HepG2 (cell line): ENCODE data around the gene CCNF. TPM values are rescaled to one million over a fixed set of nuclear protein-coding genes. Genes with fewer than 3 reads are reported as not detected.

Source experiments
- AGO1 ChIP-seq: fragments of 200-400 bp; formaldehyde crosslinking; IDR thresholded peaks from 2 replicates; pipeline ENCODE4 v1.6.1; 2017; ENCODE audit warnings: mild to moderate bottlenecking, low read depth, low read length, moderate library complexity; ENCODE audit not compliant: poor library complexity, severe bottlenecking
- AGO2 ChIP-seq: fragments of 200-400 bp; formaldehyde crosslinking; optimal IDR thresholded peaks from 2 replicates; pipeline ENCODE3; 2017; ENCODE audit warnings: mild to moderate bottlenecking, low read depth, low read length, moderate library complexity
- ARNTL ChIP-seq: sonication (generic); formaldehyde crosslinking; IDR thresholded peaks from 2 replicates; pipeline ENCODE4 v1.4.0; 2020; ENCODE audit warnings: mild to moderate bottlenecking, missing genetic modification reagents
- CREB1 ChIP-seq, 2 experiments: fragments of 450-650 bp in 1 of 2; IDR thresholded peaks; 2 replicates each; pipeline ENCODE4 v1.6.1; 2016 to 2017; ENCODE audit warnings: control low read depth in 1 of 2, mild to moderate bottlenecking in 1 of 2, missing compliant biosample characterization in 1 of 2, missing genetic modification characterization in 1 of 2
- NR2C2 ChIP-seq: sonication (generic); formaldehyde crosslinking; IDR thresholded peaks from 2 replicates; pipeline ENCODE4 v1.4.0; 2020; ENCODE audit warnings: missing genetic modification reagents, mild to moderate bottlenecking, moderate library complexity, borderline replicate concordance
- NRL ChIP-seq: sonication (generic); formaldehyde crosslinking; IDR thresholded peaks from 2 replicates; pipeline ENCODE4 v1.5.0; 2020; ENCODE audit warnings: missing genetic modification reagents, mild to moderate bottlenecking, moderate library complexity, borderline replicate concordance
- ONECUT2 ChIP-seq: sonication (generic); formaldehyde crosslinking; IDR thresholded peaks from 2 replicates; pipeline ENCODE4 v1.4.0; 2020; ENCODE audit warnings: missing genetic modification reagents
- PCBP1 ChIP-seq: fragments of 200-400 bp; formaldehyde crosslinking; IDR thresholded peaks from 2 replicates; pipeline ENCODE4 v1.6.1; 2017; ENCODE audit warnings: mild to moderate bottlenecking, low read depth, low read length, borderline replicate concordance
- SP140L ChIP-seq: sonication (generic); formaldehyde crosslinking; IDR thresholded peaks from 2 replicates; pipeline ENCODE4 v1.4.0; 2020; ENCODE audit warnings: missing genetic modification reagents, borderline replicate concordance
- ZNF44 ChIP-seq: sonication (generic); formaldehyde crosslinking; IDR thresholded peaks from 2 replicates; pipeline ENCODE4 v1.5.1; 2020; ENCODE audit warnings: mild to moderate bottlenecking, missing genetic modification reagents
- ZNF660 ChIP-seq: sonication (generic); formaldehyde crosslinking; IDR thresholded peaks from 2 replicates; pipeline ENCODE4 v1.5.1; 2020; ENCODE audit warnings: mild to moderate bottlenecking, low read depth, missing genetic modification reagents, borderline replicate concordance
- ZNF746 ChIP-seq: sonication (generic); formaldehyde crosslinking; IDR thresholded peaks from 2 replicates; pipeline ENCODE4 v1.8.0; 2022; ENCODE audit warnings: mild to moderate bottlenecking, missing genetic modification reagents
- ZNF790 ChIP-seq: sonication (generic); formaldehyde crosslinking; IDR thresholded peaks from 2 replicates; pipeline ENCODE4 v1.8.0; 2022; ENCODE audit warnings: missing genetic modification reagents, mild to moderate bottlenecking, borderline replicate concordance
- polyA plus RNA-seq, 8 experiments: library from polyadenylated mRNA; depleted of rRNA in 3 of 8; stranded (reverse) in 7 of 8; unstranded in 1 of 8; fragments of >200 nt; fragmentation: Illumina TruSeq in 4 of 8; extraction: Trizol in 4 of 8; gene quantifications; 2 replicates each; pipeline versions ENCODE4 v1.2.1 to v1.2.3, GENCODE V29; 2011 to 2016; ENCODE audit warnings: low read depth in 4 of 8, missing spikeins in 1 of 8, mixed read lengths in 1 of 8; ENCODE audit not compliant: insufficient read depth in 1 of 8
- total RNA-seq, 5 experiments: library from RNA; depleted of rRNA; stranded (reverse); fragments of >200 nt; fragmentation: Illumina TruSeq; extraction: Trizol; gene quantifications; 2 replicates each; pipeline ENCODE4 v1.2.3, GENCODE V29; 2016; ENCODE audit warnings: low read depth in 1 of 5
- TF ChIP-seq, protein P1 (sequence below): sonication (generic); formaldehyde crosslinking; IDR thresholded peaks from 2 replicates; pipeline ENCODE4 v1.4.0; 2020; ENCODE audit warnings: missing genetic modification reagents, borderline replicate concordance
- TF ChIP-seq, protein P2 (sequence below): sonication (generic); formaldehyde crosslinking; conservative IDR thresholded peaks from 2 replicates; pipeline ENCODE4 v1.8.0; 2022; ENCODE audit warnings: low read depth, missing genetic modification reagents
- TF ChIP-seq, protein P3 (sequence below): sonication (generic); formaldehyde crosslinking; IDR thresholded peaks from 2 replicates; pipeline ENCODE4 v1.4.0; 2020; ENCODE audit warnings: missing genetic modification reagents, borderline replicate concordance
- TF ChIP-seq, protein P4 (sequence below): sonication (generic); formaldehyde crosslinking; IDR thresholded peaks from 2 replicates; pipeline ENCODE4 v1.4.0; 2020; ENCODE audit warnings: missing genetic modification reagents, borderline replicate concordance
- TF ChIP-seq, protein P5 (sequence below): sonication (generic); formaldehyde crosslinking; IDR thresholded peaks from 2 replicates; pipeline ENCODE4 v1.5.0; 2020; ENCODE audit warnings: missing genetic modification reagents

CCNF gene
- total and polyA plus RNA-seq, 2 of the 13 experiments (the other 11 are each of a cell fraction or from before 2014, with no cell fraction given) = 6.4 to 22.8 TPM

DNA sequence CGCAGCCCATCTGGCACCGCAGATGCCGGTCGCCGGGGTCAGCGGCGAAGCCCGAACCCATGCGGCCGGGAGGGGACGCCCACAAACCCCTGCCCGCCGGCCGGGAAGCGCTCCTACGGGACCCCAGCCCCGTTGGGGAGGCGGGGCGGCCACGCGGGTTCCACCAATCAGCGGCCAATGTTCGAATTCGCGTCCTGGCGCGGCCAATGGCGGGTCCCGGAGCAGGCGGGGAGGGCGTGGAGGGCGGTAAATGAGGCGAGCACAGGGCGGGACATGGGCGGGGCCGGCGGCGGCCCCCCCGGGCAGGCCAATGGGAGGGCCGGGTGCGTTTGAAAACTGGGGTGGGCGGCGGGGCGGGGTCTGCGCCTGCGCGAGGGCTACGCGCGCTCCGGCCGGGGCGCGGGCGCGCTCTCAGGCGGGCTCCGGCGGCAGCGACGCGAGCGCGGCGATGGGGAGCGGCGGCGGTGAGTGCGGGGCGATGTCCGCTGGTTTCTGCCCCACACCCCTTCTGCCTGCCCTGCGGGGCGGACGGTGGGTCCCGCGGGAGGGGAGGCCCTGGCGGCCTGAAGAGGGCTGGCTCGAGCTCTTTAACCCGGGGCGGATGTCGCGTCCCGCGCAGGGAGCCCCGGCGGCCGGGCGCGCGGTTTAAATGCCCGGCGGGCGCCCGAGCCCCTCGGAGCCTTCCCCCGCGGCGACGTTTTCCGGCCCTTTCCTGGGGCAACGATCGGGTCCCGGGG lies at the start of gene CCNF (continued):
- TF ChIP-seq, protein P1, sequence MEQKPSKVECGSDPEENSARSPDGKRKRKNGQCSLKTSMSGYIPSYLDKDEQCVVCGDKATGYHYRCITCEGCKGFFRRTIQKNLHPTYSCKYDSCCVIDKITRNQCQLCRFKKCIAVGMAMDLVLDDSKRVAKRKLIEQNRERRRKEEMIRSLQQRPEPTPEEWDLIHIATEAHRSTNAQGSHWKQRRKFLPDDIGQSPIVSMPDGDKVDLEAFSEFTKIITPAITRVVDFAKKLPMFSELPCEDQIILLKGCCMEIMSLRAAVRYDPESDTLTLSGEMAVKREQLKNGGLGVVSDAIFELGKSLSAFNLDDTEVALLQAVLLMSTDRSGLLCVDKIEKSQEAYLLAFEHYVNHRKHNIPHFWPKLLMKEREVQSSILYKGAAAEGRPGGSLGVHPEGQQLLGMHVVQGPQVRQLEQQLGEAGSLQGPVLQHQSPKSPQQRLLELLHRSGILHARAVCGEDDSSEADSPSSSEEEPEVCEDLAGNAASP = 0 out of 2 replicates have a peak, but pooled peaks have one; percentile 30
- TF ChIP-seq ZNF746 (CRISPR knock-in tag) (no peak), NR2C2 (CRISPR knock-in tag) (peak; percentile 65; the same call in 1 of the 2 replicates), ZNF660 (CRISPR knock-in tag) (no peak), AGO1 (no peak), CREB1 (IDR thresholded peaks at IDR 0.05) (peak; percentile 50; the same call in 1 of the 2 replicates), CREB1 (CRISPR knock-in tag; IDR thresholded peaks at IDR 0.05) (no peak), PCBP1 (no peak), ARNTL (CRISPR knock-in tag) (peak; percentile 69), ZNF790 (peak; percentile 83), ZNF44 (0 out of 2 replicates have a peak, but pooled peaks have one; percentile 48), NRL (CRISPR knock-in tag) (no peak), ONECUT2 (CRISPR knock-in tag) (no peak), SP140L (CRISPR knock-in tag) (no peak), AGO2 (no peak)
- TF ChIP-seq, protein P2, sequence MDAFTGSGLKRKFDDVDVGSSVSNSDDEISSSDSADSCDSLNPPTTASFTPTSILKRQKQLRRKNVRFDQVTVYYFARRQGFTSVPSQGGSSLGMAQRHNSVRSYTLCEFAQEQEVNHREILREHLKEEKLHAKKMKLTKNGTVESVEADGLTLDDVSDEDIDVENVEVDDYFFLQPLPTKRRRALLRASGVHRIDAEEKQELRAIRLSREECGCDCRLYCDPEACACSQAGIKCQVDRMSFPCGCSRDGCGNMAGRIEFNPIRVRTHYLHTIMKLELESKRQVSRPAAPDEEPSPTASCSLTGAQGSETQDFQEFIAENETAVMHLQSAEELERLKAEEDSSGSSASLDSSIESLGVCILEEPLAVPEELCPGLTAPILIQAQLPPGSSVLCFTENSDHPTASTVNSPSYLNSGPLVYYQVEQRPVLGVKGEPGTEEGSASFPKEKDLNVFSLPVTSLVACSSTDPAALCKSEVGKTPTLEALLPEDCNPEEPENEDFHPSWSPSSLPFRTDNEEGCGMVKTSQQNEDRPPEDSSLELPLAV = 0 out of 2 replicates have a peak, but pooled peaks have one; percentile 70
- TF ChIP-seq, protein P3, sequence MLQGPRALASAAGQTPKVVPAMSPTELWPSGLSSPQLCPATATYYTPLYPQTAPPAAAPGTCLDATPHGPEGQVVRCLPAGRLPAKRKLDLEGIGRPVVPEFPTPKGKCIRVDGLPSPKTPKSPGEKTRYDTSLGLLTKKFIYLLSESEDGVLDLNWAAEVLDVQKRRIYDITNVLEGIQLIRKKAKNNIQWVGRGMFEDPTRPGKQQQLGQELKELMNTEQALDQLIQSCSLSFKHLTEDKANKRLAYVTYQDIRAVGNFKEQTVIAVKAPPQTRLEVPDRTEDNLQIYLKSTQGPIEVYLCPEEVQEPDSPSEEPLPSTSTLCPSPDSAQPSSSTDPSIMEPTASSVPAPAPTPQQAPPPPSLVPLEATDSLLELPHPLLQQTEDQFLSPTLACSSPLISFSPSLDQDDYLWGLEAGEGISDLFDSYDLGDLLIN (CRISPR knock-in tag) = peak; percentile 42; the same call in 1 of the 2 replicates
- TF ChIP-seq, protein P4, sequence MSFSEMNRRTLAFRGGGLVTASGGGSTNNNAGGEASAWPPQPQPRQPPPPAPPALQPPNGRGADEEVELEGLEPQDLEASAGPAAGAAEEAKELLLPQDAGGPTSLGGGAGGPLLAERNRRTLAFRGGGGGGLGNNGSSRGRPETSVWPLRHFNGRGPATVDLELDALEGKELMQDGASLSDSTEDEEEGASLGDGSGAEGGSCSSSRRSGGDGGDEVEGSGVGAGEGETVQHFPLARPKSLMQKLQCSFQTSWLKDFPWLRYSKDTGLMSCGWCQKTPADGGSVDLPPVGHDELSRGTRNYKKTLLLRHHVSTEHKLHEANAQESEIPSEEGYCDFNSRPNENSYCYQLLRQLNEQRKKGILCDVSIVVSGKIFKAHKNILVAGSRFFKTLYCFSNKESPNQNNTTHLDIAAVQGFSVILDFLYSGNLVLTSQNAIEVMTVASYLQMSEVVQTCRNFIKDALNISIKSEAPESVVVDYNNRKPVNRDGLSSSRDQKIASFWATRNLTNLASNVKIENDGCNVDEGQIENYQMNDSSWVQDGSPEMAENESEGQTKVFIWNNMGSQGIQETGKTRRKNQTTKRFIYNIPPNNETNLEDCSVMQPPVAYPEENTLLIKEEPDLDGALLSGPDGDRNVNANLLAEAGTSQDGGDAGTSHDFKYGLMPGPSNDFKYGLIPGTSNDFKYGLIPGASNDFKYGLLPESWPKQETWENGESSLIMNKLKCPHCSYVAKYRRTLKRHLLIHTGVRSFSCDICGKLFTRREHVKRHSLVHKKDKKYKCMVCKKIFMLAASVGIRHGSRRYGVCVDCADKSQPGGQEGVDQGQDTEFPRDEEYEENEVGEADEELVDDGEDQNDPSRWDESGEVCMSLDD (CRISPR knock-in tag) = peak; percentile 78
- TF ChIP-seq, protein P5, sequence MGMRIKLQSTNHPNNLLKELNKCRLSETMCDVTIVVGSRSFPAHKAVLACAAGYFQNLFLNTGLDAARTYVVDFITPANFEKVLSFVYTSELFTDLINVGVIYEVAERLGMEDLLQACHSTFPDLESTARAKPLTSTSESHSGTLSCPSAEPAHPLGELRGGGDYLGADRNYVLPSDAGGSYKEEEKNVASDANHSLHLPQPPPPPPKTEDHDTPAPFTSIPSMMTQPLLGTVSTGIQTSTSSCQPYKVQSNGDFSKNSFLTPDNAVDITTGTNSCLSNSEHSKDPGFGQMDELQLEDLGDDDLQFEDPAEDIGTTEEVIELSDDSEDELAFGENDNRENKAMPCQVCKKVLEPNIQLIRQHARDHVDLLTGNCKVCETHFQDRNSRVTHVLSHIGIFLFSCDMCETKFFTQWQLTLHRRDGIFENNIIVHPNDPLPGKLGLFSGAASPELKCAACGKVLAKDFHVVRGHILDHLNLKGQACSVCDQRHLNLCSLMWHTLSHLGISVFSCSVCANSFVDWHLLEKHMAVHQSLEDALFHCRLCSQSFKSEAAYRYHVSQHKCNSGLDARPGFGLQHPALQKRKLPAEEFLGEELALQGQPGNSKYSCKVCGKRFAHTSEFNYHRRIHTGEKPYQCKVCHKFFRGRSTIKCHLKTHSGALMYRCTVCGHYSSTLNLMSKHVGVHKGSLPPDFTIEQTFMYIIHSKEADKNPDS (CRISPR knock-in tag) = no peak
